DMS153 (cell line): ENCODE results near the gene SMIM30.

Experiments used
- DNase-seq: peaks from one replicate; lab custom pipeline; 2025; lab: John Stamatoyannopoulos, UW

The SMIM30 gene

DNA sequence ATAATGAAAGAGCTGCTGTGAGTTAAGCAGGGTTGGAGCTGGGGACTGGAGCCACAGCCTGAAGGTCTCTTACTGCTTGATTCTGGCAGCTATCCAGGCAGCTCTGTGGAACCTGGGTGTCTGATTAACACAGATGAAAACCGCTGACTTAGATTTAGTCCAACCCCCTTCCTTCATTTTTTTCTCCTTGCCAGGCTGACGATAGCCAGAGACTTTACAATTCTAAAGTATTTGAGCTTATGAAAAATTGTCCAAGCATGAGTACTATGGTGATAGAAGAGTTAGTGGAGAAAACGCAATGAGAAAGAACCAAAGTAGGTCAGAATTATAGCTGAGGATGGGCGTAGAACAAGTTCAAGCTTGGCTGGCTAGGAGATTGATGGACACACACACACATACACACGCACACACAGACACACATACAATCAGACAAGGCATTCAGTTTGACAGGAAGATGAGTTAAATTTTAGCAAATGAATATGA, 18.2 kb downstream of the SMIM30 start:
- no peak for DNase-seq

DNA sequence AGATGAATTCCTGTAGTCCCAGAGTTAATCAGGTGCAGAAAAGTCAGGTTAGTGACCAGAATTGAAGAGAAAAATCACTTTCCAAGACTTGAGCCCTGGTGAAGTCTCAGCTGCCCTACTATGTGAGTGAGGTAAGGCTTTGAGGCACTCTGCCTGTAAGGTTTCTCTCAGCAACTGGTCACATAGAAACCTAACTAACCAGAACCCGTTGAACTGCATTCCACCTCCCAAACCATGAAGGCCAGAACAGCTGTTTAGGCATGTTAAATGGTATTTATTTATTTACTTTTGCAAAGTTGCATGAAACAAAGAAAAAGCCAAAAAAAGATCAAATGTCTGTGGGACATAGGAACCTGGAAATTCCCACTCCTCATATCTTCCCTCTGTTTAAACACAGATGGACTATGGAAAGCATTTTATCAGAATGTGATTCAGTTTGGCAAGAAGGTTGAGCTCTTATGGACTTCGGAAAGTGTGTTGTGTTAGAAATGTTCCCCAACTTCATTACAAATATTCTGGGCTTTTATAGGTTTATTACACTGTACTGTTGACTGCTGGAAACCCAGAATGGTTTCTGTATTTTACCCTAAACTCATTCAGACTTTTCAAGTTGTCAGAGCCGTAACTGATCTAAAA, 19.0 kb downstream of the SMIM30 start:
- no peak for DNase-seq

DNA sequence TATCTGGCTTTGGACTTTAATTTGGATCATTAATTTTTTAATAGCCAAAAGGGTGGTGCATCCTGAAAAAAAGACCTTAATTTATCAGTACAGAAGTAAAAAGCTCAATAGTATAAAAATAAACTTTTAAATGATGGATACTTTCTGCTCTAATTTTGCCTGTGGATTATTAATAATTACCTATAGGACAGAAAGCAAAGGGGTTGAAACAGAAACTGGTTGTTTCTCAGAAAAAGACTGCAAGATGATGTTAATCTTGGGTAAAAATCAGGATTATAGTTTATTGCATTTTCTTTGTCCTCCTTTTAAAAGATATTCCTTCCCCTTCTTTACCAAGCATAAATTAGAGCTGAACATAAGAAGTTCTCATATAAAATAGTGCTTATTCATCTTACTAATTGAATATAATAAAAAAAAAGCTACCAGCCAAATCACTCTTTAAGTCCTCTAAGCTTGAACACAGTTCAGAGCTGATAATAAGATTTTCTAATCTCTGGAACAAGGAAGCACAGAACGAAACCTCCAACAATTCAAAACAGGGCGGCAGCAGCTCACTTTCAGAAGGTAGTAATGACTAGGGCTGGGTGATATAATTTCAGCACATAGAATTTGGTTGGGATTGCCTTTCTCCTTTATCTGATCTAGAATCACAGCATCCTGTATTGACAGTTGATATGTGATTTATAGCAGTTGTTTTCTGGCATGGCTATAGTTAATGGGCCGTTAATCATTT, 23.7 kb downstream of the SMIM30 start:
- no peak for DNase-seq

DNA sequence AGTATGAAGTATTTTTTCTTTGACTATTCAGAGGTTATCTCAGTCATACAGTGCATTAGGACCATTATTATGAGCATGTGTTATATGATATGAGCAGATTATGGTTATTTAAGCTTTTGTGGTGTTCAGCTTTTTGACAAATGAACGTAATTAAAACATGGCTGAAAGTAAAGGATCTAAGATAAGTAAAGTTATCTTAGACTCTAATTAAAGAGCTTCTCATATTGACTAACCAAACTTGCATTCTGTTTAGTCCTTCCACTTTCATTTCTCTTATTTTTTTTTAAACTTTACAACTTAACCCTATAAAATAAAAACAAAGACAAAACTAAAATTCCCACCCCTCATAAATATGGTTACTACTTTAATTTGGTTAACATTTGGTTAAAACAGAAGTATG, 24.8 kb downstream of the SMIM30 start:
- DNase-seq = no peak

DNA sequence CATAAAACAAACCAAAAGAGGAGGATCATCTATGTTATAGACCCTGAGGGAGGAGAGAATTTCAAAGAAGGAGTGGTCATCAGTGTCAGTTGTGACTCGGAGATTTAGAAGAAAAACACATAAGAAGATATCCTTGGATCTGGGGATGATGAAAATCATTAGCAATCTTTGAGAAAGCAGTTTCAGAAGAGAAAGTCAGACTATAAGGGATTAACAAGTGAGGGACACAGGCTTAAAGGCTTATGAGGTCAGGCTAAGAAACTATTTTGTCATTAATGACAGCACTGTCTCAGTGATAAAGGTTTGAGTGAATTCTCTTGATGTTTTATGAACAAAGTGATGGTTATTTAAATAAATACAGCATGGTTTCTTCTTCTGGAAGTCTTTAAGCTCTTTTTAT, 25.6 kb downstream of the SMIM30 start:
- no peak for DNase-seq

DNA sequence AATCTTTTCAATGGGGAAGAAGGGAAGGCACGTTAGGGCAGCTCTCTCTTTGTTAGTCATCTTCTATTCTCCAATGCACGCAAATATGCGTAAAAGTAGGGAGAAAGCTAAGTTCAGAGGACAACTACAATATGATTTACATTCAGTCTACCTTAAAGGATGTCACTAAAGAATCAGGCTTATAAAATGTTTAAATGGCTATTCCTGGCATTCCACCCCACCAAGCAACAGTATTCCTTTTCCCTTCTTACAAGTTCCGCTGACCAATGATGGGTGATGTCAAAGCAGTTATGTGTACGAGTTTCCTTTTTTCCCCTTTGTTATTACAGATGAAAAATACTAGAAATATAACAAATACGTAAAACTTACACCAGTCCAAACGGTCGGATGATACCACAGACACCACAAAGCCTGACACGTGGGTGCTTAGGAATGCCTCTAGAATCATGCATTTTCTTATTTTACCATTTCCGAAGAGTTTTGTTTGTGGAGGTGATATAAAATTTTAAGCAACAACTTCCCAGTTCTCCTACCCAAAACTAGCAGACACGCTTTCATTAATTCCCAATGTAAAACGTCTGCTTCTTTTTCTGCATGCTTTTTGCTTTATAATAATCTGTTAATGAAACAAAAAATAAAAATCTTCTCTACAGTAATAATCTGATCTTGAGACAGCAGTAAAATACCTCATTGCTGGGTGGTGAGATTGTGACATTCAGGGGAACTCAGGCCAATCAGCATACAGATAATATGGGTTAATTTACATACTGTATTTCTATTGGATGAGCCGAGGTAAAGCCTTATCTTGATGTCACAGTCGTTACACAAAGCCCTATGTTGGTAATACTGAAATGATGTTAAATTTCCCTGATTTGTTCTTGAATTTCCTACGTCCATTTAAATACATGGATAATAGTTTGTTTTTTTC, 31.0 kb downstream of the SMIM30 start:
- DNase-seq = no peak

DNA sequence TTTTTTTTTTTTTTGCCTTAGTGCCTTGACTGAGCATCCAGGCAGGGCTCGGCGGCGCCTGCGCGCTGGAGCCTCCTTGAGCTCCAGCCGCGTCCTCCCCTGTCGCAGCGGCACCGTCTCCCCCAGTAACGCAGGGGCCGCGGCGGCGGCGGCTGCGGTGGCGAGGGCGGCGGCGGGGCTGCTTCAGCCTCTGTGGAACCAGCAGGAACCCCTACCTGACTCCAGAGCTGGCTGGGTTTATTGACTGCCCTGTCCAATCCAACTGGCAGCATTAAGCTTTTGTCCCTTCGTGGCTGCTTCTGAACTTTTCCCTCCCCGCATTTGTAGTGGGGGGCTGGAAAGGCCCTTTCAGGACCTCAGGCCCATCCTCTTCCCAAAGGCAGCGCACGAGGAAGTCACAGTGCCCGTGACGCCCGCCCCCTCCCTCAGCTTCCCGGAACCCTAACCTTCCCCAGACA, 31.9 kb downstream of the SMIM30 start, which contains the start of gene GPR85:
Gene GPR85, minus strand, starts transcription at position 397 of the 458 bp plus-strand sequence. CDS start 2,106 bp downstream, outside the sequence.
- DNase-seq = peak; percentile 52

DNA sequence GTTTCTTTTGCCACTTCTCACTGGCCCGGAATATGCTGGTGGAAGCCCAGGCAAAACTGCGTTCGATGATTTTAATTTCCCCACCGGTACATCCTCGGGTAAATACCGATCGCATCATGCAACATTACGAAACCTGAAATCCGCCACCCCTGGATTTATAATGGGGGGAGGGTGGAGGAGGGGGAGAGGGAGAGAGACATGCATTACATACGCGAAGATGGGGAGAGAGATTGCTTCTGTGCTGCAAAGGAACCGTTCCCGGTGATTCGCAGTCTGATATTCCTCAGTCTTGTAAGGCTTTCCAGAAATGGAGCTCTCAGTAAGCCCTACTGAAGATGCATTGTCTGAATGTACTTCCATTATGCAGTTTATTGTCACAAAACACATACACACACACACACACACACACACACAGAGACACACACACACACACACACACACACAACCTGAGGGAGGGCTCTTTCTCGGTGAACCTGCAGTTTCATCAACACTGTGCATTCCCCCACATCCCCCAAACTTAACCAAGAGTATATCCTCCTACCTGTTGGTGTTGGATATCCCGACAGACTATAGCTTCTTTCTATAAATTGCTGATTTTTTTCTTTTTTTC, 32.5 kb downstream of the SMIM30 start:
- no peak for DNase-seq

DNA sequence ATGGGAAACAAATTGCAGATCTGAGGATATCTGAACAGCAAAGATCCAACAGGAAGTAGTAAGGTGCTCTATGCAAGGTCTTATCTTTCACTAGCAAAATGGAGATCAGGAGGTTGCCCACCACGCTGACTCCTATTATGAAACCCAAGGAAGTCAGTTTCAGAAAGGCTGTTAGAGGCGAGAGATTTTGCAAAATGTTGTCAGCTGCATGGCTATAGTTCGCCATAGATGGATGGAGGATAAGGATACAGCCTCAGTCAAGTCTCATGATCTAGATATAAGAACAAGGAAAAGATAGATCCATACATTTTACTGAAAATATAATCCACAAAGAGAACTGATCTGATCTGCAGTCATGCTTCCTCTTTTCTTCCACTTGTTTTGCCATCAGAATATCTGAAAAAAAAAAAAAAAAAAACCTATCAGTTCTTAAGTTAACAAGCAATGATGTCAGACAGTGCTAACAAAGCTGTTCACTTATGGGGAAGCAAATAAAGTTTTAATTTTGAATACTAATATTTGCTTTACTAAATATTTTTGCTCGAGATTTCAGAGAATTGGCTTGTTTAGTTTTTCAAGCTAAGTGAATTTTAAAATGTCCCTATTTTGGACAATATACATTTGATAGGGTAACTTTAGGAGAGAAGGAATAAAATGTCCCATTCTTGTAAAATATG, 33.7 kb downstream of the SMIM30 start:
- no peak for DNase-seq

DNA sequence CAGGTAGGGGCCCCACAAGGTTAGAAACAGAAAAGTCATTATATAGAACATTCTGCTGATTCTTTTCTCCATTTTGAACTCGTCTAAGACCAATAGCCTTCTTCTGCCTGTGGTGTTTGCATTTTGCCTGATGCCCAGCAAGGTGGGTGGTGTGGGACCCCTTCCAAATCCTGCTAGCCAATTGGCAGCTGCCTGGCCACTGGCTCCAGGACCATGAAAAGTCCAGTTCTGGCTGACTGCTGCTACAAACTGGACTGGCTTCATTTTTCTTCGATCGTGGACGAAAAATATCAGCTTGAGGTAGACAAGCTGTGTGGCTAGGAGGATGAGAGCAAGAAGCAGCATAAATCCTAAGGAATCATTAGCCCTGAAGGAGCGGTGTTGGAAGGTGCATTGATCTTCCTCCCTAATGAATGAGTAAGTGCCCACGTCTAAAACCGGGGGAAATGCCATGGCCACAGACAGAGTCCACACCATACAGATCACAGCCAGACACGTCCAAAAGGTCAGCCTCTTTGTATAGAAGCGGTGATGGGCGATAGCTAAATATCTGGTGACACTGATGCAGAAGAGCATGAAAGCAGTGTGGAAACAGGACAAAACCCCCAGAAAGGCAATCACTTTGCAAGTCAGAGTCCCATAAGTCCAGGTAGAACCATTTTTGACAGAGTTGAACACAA, 34.4 kb downstream of the SMIM30 start:
- no peak for DNase-seq

DNA sequence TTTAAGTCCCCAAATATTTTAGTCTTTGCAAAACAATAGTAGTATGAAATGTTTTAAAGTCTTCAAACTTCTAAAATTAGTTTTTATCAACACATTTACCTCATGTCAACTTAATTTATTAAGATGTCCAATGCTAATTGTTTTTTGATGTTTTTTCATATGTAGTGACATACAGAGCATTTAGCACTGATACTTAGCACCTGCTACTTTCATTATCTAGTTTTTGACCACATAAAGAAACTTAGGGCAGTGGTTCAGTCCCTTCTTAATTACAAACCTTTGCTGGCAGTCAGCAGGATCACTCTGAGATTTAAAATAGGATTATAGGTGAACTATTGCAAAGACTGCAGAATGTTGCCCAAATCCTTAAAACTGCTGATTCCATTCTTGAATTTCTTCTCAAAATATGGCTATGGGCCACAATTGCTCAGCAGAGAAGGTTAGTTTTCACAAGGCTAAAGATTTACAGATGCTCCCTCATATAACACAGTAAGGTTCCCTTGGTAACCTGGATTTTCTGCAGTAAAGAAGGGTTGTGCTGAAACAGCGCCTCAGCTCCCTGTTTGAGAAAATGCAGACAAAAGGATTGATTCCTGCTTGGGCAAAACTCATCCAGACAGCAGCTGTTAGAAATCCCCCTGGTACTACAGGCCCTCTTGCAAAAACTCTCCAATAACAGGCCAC, 35.1 kb downstream of the SMIM30 start:
- DNase-seq = no peak

DNA sequence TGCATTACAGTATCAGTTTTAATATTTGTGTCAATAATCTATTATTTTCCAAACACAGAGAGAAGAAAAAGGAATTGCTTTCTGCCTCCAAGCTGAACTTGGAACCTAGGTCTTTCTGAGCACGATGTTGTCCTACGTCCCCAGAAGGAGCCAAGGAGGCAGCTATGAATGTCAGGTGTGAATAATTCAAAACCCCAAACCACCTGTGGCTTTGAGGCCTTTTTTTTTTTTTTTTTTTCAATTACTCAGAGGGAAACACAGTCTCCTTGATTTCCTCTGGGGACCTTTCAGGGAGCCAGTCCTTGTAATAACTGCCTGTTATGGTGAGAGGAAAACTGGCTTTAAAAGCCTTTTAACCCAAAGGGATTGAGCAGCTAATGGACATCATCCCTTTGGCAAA, 40.0 kb downstream of the SMIM30 start:
- no peak for DNase-seq

DNA sequence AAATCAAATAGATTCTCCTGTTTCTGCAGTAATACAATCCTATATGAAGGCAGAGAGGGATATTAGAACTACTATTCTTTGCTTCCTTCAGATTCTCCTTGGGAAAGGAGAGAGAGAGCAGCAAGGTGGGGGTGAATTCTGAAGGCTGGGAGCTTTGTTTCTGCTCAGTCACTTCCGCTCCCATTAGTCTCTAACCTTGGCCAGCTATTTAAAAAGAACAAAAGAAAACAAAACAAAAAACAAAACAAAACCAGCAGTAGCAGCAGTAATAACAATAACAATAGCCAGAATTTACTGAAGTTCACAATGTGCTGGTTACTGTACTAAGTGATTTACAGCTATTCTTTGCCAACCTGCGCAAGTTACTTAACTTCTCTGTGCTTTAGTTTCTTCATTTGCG, 41.7 kb downstream of the SMIM30 start:
- no peak for DNase-seq

DNA sequence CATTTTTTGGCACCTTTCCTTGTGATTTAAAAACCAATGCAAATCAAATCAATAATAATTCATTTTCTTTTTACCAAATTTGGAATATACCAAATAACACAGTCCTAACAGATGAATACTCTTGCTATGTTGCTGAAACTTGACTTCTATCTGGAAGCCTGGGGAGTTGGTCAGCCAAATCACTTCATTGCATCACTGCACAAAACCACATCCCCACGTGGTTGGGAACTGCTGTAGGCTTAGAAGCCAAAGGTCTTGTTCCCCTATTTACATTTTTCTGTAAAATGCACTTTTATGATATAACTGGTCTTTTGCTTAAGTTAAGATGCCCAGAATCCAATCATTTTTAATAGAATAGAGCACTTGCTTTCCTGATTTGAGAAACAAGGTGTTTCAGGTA, 46.9 kb downstream of the SMIM30 start:
- no peak for DNase-seq
